H9 (cell line): Measurements from ENCODE around the gene GNAI1. TPM values are rescaled to one million over a fixed set of nuclear protein-coding genes. Genes with fewer than 3 reads are reported as not detected.

ENCODE experiments used
- DNase-seq: peaks from one replicate; pipeline ENCODE4 v3.0.0-alpha.2; 2017
- H2AFZ ChIP-seq: one replicate; pipeline ENCODE4 v1.6.1; 2013; ENCODE audit warnings: mild to moderate bottlenecking, low read length, control low read depth, moderate library complexity
- H2AK5ac ChIP-seq: 2 replicates; pipeline ENCODE4 v1.6.1; 2013; ENCODE audit warnings: low read length, control low read depth, mixed read lengths; ENCODE audit not compliant: insufficient read length
- H2BK120ac ChIP-seq: one replicate; pipeline ENCODE4 v1.6.1; 2013; ENCODE audit warnings: low read depth, mild to moderate bottlenecking, low read length, control low read depth, inconsistent platforms; ENCODE audit not compliant: poor library complexity, severe bottlenecking
- H2BK12ac ChIP-seq: 2 replicates; pipeline ENCODE4 v1.6.1; 2013; ENCODE audit warnings: low read length, control low read depth, mixed read lengths, low read depth; ENCODE audit not compliant: insufficient read length
- H2BK15ac ChIP-seq: 2 replicates; pipeline ENCODE4 v1.6.1; 2013; ENCODE audit warnings: low read depth, low read length, control low read depth
- H2BK20ac ChIP-seq: one replicate; pipeline ENCODE4 v1.6.1; 2013; ENCODE audit warnings: low read depth, mild to moderate bottlenecking, low read length, control low read depth, inconsistent platforms; ENCODE audit not compliant: poor library complexity, severe bottlenecking
- H2BK5ac ChIP-seq: 2 replicates; pipeline ENCODE4 v1.6.1; 2013; ENCODE audit warnings: low read length, control low read depth, mixed read lengths; ENCODE audit not compliant: insufficient read length
- H3K14ac ChIP-seq: 2 replicates; pipeline ENCODE4 v1.6.1; 2013; ENCODE audit warnings: low read length, control low read depth; ENCODE audit not compliant: insufficient read depth
- H3K18ac ChIP-seq: 2 replicates; pipeline ENCODE4 v1.6.1; 2013; ENCODE audit warnings: low read depth, mild to moderate bottlenecking, mixed read lengths, low read length, control low read depth; ENCODE audit not compliant: insufficient read length
- H3K23ac ChIP-seq: 2 replicates; pipeline ENCODE4 v1.6.1; 2013; ENCODE audit warnings: low read length, control low read depth, mixed read lengths, low read depth; ENCODE audit not compliant: insufficient read length
- H3K23me2 ChIP-seq: 2 replicates; pipeline ENCODE4 v1.6.1; 2013; ENCODE audit warnings: low read depth, mild to moderate bottlenecking, mixed read lengths, low read length, control low read depth; ENCODE audit not compliant: insufficient read length, poor library complexity, severe bottlenecking
- H3K27ac ChIP-seq: 2 replicates; pipeline ENCODE4 v1.5.1; 2013; ENCODE audit warnings: low read length, control low read depth, mixed read lengths, low read depth; ENCODE audit not compliant: insufficient read length
- H3K27me3 ChIP-seq: 2 replicates; pipeline ENCODE4 v1.6.1; 2013; ENCODE audit warnings: low read length, control low read depth, inconsistent platforms; ENCODE audit not compliant: insufficient read depth
- H3K4ac ChIP-seq: 2 replicates; pipeline ENCODE4 v1.6.1; 2013; ENCODE audit warnings: low read depth, mild to moderate bottlenecking, control low read depth, inconsistent platforms, low read length, moderate library complexity
- H3K4me1 ChIP-seq: 2 replicates; pipeline ENCODE4 v1.6.1; 2013; ENCODE audit warnings: low read length, control low read depth, inconsistent platforms; ENCODE audit not compliant: insufficient read depth
- H3K4me2 ChIP-seq: 2 replicates; pipeline ENCODE4 v1.6.1; 2013; ENCODE audit warnings: low read length, control low read depth, mixed read lengths; ENCODE audit not compliant: insufficient read length, insufficient read depth
- H3K56ac ChIP-seq: 2 replicates; pipeline ENCODE4 v1.6.1; 2013; ENCODE audit warnings: low read depth, mild to moderate bottlenecking, mixed read lengths, low read length, control low read depth; ENCODE audit not compliant: insufficient read length
- H3K79me1 ChIP-seq: 2 replicates; pipeline ENCODE4 v1.6.1; 2013; ENCODE audit warnings: low read depth, mild to moderate bottlenecking, moderate library complexity, low read length, control low read depth, inconsistent platforms; ENCODE audit not compliant: insufficient read depth, poor library complexity, severe bottlenecking
- H3K79me2 ChIP-seq: 2 replicates; pipeline ENCODE4 v1.6.1; 2013; ENCODE audit warnings: low read length, control low read depth, inconsistent platforms; ENCODE audit not compliant: insufficient read depth
- H3K9ac ChIP-seq: 2 replicates; pipeline ENCODE4 v1.6.1; 2013; ENCODE audit warnings: low read length, control low read depth, mixed read lengths; ENCODE audit not compliant: insufficient read length; ENCODE audit errors: extremely low read depth
- H3K9me3 ChIP-seq: one replicate; pipeline ENCODE4 v1.6.1; 2013; ENCODE audit warnings: low read depth, low read length, inconsistent platforms; ENCODE audit not compliant: control insufficient read depth
- H3T11ph ChIP-seq: one replicate; pipeline ENCODE4 v1.6.1; 2013; ENCODE audit warnings: mild to moderate bottlenecking, low read length, control low read depth, inconsistent platforms
- H4K20me1 ChIP-seq: one replicate; pipeline ENCODE4 v1.6.1; 2013; ENCODE audit not compliant: control insufficient read depth, insufficient read length, insufficient read depth
- H4K5ac ChIP-seq: 2 replicates; pipeline ENCODE4 v1.6.1; 2013; ENCODE audit warnings: low read depth, mild to moderate bottlenecking, mixed read lengths, low read length, control low read depth; ENCODE audit not compliant: insufficient read length
- H4K8ac ChIP-seq: replicated peaks from 2 replicates; pipeline ENCODE4 v1.6.1; 2013; ENCODE audit warnings: low read length, control low read depth, mixed read lengths, low read depth; ENCODE audit not compliant: insufficient read length
- H4K91ac ChIP-seq: 2 replicates; pipeline ENCODE4 v1.6.1; 2013; ENCODE audit warnings: low read depth, mild to moderate bottlenecking, moderate library complexity, mixed read lengths, low read length, control low read depth; ENCODE audit not compliant: insufficient read length
- H3K27ac Mint-ChIP-seq, 3 experiments: 2 replicates in 2 of 3; 3 replicates in 1 of 3; pipeline ENCODE4 v1.8.0; 2020 to 2021; ENCODE audit warnings: mixed read lengths in 3 of 3, mild to moderate bottlenecking in 1 of 3, moderate library complexity in 1 of 3
- H3K27me3 Mint-ChIP-seq: 2 replicates; pipeline ENCODE4 v1.8.0; 2021; ENCODE audit warnings: low read depth, mild to moderate bottlenecking, moderate library complexity, mixed read lengths
- H3K36me3 Mint-ChIP-seq, 3 experiments: 2 replicates in 2 of 3; 3 replicates in 1 of 3; pipeline ENCODE4 v1.8.0; 2020 to 2021; ENCODE audit warnings: low read depth in 3 of 3, mixed read lengths in 3 of 3; ENCODE audit not compliant: insufficient read depth in 1 of 3
- H3K4me1 Mint-ChIP-seq, 2 experiments: 2 replicates each; pipeline ENCODE4 v1.8.0; 2020; ENCODE audit warnings: mixed read lengths in 2 of 2
- H3K4me3 Mint-ChIP-seq, 2 experiments: 2 replicates in 1 of 2; 3 replicates in 1 of 2; pipeline ENCODE4 v1.8.0; 2020 to 2021; ENCODE audit warnings: mild to moderate bottlenecking in 2 of 2, mixed read lengths in 2 of 2, moderate library complexity in 1 of 2
- H3K9me3 Mint-ChIP-seq, 2 experiments: 2 replicates in 1 of 2; 3 replicates in 1 of 2; pipeline ENCODE4 v1.8.0; 2020; ENCODE audit warnings: mild to moderate bottlenecking in 2 of 2, mixed read lengths in 2 of 2, moderate library complexity in 1 of 2
- WGBS: extraction: QIAGEN DNeasy Blood & Tissue Kit; methylation state at CpG from one replicate; pipeline ENCODE4 v1.1.7; 2013; ENCODE audit warnings: missing lambda C conversion rate, low lambda C conversion rate, mixed read lengths; ENCODE audit not compliant: insufficient read length; ENCODE audit errors: extremely low coverage; 5-methylcytosine and 5-hydroxymethylcytosine counted together
- total RNA-seq: library from RNA; stranded (reverse); gene quantifications from 2 replicates; pipeline ENCODE4 v1.2.1, GENCODE V29; 2021
- TF ChIP-seq, protein P1 (sequence below): fragments of 200-600 bp; sonication (generic); conservative IDR thresholded peaks from 3 replicates; pipeline ENCODE4 v1.8.0; 2021; ENCODE audit warnings: antibody characterized with exemption, mild to moderate bottlenecking

Gene GNAI1
- total RNA-seq, 1 experiment from 2014 or later = 14.1 TPM

DNA sequence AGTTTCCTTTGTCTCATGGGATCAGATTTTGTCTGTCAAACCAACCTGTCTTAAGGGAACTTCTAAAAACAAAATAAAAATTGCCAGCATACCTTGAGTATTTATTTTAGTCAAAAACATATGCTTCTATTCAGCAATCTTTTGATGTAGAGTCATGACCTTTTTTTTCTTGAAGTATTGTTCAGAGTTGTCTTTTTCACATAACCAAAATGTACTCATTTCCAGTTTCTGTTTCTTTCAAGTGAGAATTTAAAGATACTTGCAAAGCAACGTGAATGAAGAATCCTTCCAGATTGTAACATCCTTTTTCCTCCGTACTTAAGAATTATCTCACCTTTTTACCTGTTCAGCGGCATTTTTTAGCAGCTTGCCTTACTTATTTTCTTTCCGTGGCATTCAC lies 37.8 kb downstream of the GNAI1 start:
- Histone ChIP-seq H3K23ac (no peak overlapping the region), H3K27ac (no peak overlapping the region), H2AK5ac (no peak overlapping the region), H2BK5ac (no peak overlapping the region), H3K9me3 (no peaks in the 10 kb centered on the region), H3K23me2 (no peaks in the 10 kb centered on the region), H2BK12ac (no peak overlapping the region), H3T11ph (no peak overlapping the region), H3K56ac (no peak overlapping the region), H3K4me2 (no peak overlapping the region), H3K79me1 (peaks cover 3% of the 10 kb centered on the region), H3K4ac (no peak overlapping the region), H3K18ac (no peak overlapping the region), H4K8ac (no peak overlapping the region), H3K14ac (no peak overlapping the region), H3K4me1 (peaks cover 4% of the 10 kb centered on the region; the same call in 1 of the 2 replicates), H3K79me2 (peaks cover 5% of the 10 kb centered on the region; the same call in 1 of the 2 replicates), H2BK20ac (no peak overlapping the region), H2BK120ac (no peak overlapping the region), H2BK15ac (no peak overlapping the region), H3K27me3 (no peaks in the 10 kb centered on the region), H4K5ac (no peak overlapping the region), H4K20me1 (no peaks in the 10 kb centered on the region), H4K91ac (no peak overlapping the region), H2AFZ (no peak overlapping the region), H3K9ac (no peak overlapping the region)
- H3K4me3 Mint-ChIP-seq = no peak overlapping the region
- H3K27ac Mint-ChIP-seq = peak overlapping the region in 1 of 3 experiments; percentile 50; a peak in 3 of 7 replicates
- no CpG with 5 or more reads among the region's 4 CpGs for WGBS
- peaks cover 24 to 40% of the 10 kb centered on the region in 2 experiments for H3K4me1 Mint-ChIP-seq
- DNase-seq = no peak
- H3K27me3 Mint-ChIP-seq = no peaks in the 10 kb centered on the region
- TF ChIP-seq, protein P1, sequence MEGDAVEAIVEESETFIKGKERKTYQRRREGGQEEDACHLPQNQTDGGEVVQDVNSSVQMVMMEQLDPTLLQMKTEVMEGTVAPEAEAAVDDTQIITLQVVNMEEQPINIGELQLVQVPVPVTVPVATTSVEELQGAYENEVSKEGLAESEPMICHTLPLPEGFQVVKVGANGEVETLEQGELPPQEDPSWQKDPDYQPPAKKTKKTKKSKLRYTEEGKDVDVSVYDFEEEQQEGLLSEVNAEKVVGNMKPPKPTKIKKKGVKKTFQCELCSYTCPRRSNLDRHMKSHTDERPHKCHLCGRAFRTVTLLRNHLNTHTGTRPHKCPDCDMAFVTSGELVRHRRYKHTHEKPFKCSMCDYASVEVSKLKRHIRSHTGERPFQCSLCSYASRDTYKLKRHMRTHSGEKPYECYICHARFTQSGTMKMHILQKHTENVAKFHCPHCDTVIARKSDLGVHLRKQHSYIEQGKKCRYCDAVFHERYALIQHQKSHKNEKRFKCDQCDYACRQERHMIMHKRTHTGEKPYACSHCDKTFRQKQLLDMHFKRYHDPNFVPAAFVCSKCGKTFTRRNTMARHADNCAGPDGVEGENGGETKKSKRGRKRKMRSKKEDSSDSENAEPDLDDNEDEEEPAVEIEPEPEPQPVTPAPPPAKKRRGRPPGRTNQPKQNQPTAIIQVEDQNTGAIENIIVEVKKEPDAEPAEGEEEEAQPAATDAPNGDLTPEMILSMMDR = no peak
- H3K36me3 Mint-ChIP-seq = peaks cover 2 to 20% (median 17%) of the 10 kb centered on the region in 3 experiments
- peaks cover 6 to 18% of the 10 kb centered on the region in 2 experiments for H3K9me3 Mint-ChIP-seq
